ENCODE measurements around the gene SLC7A4. TPM values are rescaled to one million over a fixed set of nuclear protein-coding genes. Genes with fewer than 3 reads are reported as not detected.

The SLC7A4 gene
- total and polyA plus RNA-seq, 9 donors, result 0.16 to 4.8 (median 0.47) TPM; not detected in 2

- 51 to 68% (median 65%) methylated on average over 10 of the region's 10 CpGs for WGBS, 3 donors
- H3K4me3 ChIP-seq, result no peak overlapping the region
- H3K36me3 ChIP-seq, result no peaks in the 10 kb centered on the region
- H3K4me1 ChIP-seq (ENCODE audit: insufficient read depth), result peaks cover 6% of the 10 kb centered on the region
- peak in 1 of 5 donors; percentile 20 for DNase-seq
- H3K27me3 ChIP-seq, result no peaks in the 10 kb centered on the region
- H3K9me3 ChIP-seq, result no peaks in the 10 kb centered on the region
- TF ChIP-seq POLR2A (IDR thresholded peaks at IDR 0.05) (no peak), EP300 (IDR thresholded peaks at IDR 0.05) (no peak), CTCF (IDR thresholded peaks at IDR 0.05) (no peak)
- intact Hi-C loops (cut with DNase I), result loop anchor here in 1 of 4 donors (10.0 kb wide), 1 partner anchor 151 kb away; no protein-coding TSS in a partner anchor
- H3K27ac ChIP-seq, result peak overlapping the region in 1 of 2 donors; percentile 83
Observed at GRCh38 chr22:21015466-21016006, 16.8 kb downstream of the SLC7A4 start.

- intact Hi-C loops (cut with DNase I), result loop anchor here in 1 of 4 donors (10.0 kb wide), 1 partner anchor 150 kb away; no protein-coding TSS in a partner anchor
- TF ChIP-seq CTCF (IDR thresholded peaks at IDR 0.05), result no peak
- TF ChIP-seq EP300 (IDR thresholded peaks at IDR 0.05), result no peak
- no peak for TF ChIP-seq POLR2A (IDR thresholded peaks at IDR 0.05)
- Histone ChIP-seq H3K9me3 (no peaks in the 10 kb centered on the region), H3K4me1 (ENCODE audit: insufficient read depth) (peaks cover 6% of the 10 kb centered on the region), H3K27me3 (no peaks in the 10 kb centered on the region), H3K27ac (peak within 1 kb of the TSS; percentile 51 to 83), H3K4me3 (peak within 1 kb of the TSS; percentile 40), H3K36me3 (no peaks in the 10 kb centered on the region)
- 10 to 23% (median 13%) methylated on average over 12 of the region's 12 CpGs for WGBS, 3 donors
- peak in 3 of 5 donors; percentile 26 to 59 (median 49) for DNase-seq
Observed at GRCh38 chr22:21014726-21015465, 17.5 kb downstream of the SLC7A4 start, which contains the start of gene P2RX6. Gene P2RX6, plus strand, starts transcription at chr22:21015165. Its CDS starts 10 bp downstream, at chr22:21015175.

GRCh38 chr22:21014202-21014725, 18.1 kb downstream of the SLC7A4 start:
- 1 to 2% (median 1%) methylated on average over 39 to 40 of the region's 40 CpGs for WGBS, 3 donors
- no peaks in the 10 kb centered on the region for H3K9me3 ChIP-seq
- intact Hi-C loops (cut with DNase I), result loop anchor here in 1 of 4 donors (10.0 kb wide), 1 partner anchor 149 kb away; no protein-coding TSS in a partner anchor
- TF ChIP-seq POLR2A (IDR thresholded peaks at IDR 0.05), result no peak
- peaks cover 6% of the 10 kb centered on the region for H3K4me1 ChIP-seq (ENCODE audit: insufficient read depth)
- H3K27ac ChIP-seq, result peak overlapping the region; percentile 51 to 83
- no peaks in the 10 kb centered on the region for H3K27me3 ChIP-seq
- peak overlapping the region; percentile 40 for H3K4me3 ChIP-seq
- H3K36me3 ChIP-seq, result no peaks in the 10 kb centered on the region
- peak; percentile 88 to 93 (median 91) for DNase-seq

- intact Hi-C loops (cut with DNase I), result loop anchor here in 1 of 4 donors (10.0 kb wide), 1 partner anchor 149 kb away; no protein-coding TSS in a partner anchor
- 8 to 9% (median 9%) methylated on average over 21 to 24 of the region's 24 CpGs for WGBS, 3 donors
Observed at GRCh38 chr22:21013657-21014201, 18.6 kb downstream of the SLC7A4 start.

More at GRCh38 chr22:21013657-21014201, 18.6 kb downstream of the SLC7A4 start:
- DNase-seq, result no peak
- peak overlapping the region; percentile 51 to 83 for H3K27ac ChIP-seq
- H3K4me1 ChIP-seq (ENCODE audit: insufficient read depth), result peaks cover 6% of the 10 kb centered on the region
- H3K36me3 ChIP-seq, result no peaks in the 10 kb centered on the region
- H3K9me3 ChIP-seq, result no peaks in the 10 kb centered on the region
- TF ChIP-seq CTCF (IDR thresholded peaks at IDR 0.05) (no peak), EP300 (IDR thresholded peaks at IDR 0.05) (no peak), POLR2A (IDR thresholded peaks at IDR 0.05) (no peak)
- H3K4me3 ChIP-seq, result peak overlapping the region; percentile 40
- H3K27me3 ChIP-seq, result no peaks in the 10 kb centered on the region

Measured in ovary (tissue), 9 donors.